GM18502 (cell line): ENCODE measurements around the gene TBX10.
"Not testable (repeated sequence)": the region's sequence is repeated elsewhere in the genome, so short reads cannot be mapped to it uniquely, and the experiment has no call there.

Source experiments
- ATAC-seq: cut with Tn5 transposase; IDR thresholded peaks from one replicate; pipeline ENCODE4 v1.9.1; 2021; ENCODE audit warnings: mild to moderate bottlenecking; ENCODE audit not compliant: unreplicated experiment, poor library complexity

The TBX10 gene

GRCh38 chr11:67646535-67647336 lies 7.2 kb upstream of the TBX10 start:
- ATAC-seq = no peak

DNA sequence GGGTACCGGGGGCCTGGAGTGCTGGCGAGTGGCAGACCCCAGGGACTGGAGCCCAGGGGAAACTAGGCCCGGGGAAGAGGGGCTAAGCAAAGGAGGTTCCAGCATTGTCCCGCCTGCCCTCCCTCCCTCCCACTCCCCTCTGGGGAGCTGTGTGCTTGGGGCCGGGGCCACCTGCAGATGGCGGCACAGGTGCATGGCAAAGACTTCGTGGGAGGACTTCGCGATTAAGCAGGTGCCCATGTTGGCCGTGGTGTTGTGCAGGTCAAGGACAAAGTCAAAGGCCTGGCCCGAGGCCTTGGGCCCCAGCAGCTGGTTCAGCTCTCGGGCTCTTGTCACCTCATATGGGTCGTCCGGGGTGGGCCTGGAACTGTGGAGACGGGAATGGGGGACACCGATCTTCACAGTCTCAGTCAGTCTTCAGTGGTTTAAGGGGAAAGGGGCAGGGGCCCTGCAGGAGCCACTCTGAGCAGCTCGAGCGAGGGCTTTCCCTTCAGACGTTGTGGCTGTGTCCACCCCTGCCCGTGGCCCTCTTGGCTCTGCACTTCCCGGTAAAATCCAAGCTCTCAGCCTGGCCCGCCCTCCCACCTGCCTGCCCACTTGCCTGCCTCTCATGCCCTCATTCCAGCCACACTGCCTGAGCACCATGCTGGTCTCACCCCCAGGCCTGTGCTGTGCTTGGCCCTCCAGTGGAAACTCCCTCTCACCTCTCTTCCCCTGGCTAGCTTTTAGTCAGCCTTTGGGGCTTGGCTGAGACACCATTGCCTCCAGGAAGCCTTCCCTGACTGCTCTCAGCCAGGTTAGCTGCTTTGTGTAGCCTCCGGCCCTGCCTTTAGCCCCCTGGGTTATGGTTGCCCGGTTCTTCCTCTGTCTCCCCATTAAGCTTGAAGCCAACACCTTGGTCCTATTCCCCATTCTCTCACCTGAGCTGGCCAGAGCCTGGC lies 6.2 kb upstream of the TBX10 start:
- no peak for ATAC-seq

DNA sequence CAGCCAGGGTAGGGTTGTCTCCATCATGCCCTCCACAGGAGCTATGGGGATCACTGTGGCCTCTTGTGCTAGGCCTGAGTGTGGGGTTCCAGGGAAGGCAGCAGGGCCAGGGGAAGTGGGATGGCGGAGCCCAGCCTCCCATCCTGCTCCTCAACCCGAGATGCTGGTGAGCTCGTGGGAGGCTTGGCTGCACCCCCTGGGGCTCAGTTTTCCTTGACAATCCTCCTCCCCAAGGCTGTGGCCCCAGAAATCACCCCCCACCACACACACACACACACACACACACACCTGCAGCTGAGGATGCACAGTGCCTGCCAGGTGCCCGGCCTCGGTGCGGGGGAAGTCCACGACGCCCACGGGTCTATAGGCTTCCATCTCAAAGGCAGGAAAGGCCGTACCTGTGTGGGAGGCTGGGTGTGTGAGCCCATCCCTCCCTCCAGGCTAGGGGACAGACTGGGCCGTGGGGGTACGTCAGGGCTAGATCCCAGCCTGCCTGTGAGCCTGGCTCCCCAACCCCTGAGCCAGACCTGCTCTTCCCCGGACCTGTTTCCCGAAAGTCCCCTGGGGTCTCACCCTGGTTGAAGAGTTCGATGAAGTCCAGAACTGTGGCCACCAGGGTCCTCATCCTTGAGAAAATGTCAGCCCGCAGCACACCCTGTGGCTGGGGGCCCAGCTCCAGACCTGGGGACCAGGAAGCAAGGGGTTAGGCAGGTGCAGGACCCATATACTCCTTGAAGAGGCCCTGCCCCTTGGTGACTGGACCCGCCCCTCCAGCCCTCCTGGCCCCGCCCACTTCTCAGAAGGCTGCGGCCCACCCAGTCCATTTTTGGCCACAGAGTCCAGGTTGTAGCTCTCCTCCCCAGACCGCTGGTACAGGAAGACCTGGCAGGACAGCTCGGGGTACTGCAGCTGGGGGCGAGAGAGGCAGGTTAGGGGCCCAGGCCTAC lies 5.2 kb upstream of the TBX10 start:
- ATAC-seq = no peak

GRCh38 chr11:67644042-67644441 lies 4.5 kb upstream of the TBX10 start:
- ATAC-seq = no peak

- no peak for ATAC-seq
Observed at GRCh38 chr11:67642173-67643120, 2.9 kb upstream of the TBX10 start.

DNA sequence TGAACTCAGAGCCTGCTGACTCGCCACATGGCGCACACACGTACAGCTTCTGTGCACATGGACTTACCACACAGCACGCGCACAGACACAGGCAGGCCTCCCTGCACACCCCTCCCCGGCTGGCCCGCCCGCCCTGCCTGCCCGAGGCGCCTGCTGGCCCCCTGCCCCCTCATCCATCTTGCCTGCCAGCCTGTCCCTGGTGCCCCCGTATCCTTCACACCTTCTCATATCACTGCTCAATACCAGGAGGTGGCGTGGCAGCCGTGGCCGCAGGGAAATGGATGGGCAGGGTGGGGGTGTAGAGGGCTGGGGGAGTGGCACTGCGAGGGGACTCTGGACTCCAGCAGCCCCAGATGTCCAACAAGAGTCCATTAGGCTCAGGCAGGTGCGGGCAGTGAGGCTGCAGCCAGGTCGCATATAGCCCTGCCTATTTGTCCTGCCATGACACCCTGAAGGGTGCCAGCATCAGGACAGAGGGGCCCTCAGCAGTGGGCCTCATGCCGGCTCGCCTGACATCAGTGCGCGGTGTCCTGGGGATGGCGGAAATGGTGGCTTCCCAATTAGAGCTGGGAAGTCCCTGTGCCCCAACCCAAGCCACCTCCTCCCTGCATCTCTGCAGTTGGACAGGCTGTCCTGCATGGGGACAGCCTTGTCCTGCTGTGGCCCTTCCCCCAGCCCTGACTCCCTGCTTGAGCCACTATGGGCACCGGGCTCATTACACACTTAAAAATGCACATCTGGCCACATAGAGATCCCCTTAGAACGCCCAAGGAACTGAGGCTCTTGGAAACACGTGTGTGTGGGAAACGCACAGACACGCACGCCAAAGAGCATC lies 2.0 kb upstream of the TBX10 start:
- ATAC-seq = no peak

DNA sequence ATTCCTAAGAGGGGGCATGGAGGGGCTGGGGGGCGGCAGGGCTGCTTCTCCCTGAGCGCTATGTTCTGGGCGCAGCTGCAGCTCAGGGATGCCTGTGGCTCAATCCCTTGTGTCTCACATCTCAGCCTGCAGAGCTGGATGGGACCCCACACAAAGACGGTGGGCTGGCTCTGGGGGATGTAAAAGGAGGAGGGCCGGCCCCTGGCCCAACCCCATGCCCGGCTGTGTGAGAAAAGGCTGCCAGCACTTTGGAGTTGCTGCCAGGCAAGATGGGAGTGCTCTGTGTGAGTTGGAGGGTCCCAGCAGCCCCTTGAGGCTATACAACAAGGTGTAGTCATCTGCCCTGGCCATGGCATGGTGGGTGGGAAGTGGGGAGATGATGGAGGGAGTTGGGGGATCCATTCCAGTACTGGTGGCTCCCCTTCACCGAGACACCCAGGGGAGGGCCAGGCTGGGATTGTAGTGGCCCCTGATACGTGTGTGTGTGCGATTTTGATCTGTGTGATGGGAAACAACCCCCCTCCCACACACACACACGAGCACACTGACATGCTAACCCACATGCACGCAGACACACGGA lies 1.3 kb upstream of the TBX10 start:
- no peak for ATAC-seq

- no peak for ATAC-seq
Observed at GRCh38 chr11:67640021-67640757, 626 bp upstream of the TBX10 start.

DNA sequence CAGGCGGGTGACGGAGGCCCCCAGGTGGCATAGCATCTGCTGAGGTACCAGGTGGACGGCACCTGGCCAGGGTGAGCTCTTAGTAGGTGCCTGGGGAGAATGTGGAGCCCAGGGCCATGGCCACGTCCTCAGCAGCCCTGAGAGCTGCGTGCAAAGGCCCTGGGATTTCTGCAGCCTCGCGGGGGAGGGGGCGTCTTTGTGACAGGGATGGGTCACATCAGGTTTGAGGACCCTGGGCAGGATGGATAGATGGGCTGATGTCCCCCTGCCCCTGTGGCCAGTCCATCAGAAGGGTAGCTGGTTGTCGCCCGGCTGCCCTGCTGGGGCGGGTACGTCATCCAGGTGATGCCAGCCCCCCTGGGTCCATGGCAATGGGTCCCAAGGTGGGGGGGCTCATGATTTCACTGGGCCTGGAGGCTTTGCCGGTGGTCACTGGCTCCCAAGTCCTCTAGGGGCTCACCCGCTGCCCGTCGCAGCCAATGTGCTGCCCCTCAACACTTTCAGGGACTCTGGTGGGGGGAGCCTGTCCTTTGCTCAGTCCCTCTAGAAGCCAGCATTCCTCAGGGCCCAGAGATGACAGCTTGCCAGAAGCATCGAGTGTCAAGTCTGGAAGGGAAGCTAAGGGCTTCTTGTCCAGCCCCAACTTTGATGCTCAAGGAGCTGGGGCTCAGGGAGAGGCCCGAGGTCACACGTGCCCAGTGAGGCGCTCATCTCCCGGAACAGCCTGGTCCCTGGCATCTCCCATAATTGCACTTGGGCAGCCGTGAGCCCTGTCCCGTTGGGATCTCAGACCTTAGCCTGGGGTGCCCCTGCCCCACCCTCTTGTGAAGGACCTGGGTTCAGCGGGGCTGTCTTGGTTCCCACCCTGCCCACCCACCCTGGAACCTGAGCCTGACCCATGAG lies 777 bp downstream of the TBX10 start:
- no peak for ATAC-seq

GRCh38 chr11:67637441-67637840 lies 2.1 kb downstream of the TBX10 start:
- not testable (repeated sequence) for ATAC-seq

GRCh38 chr11:67636962-67637361 lies 2.6 kb downstream of the TBX10 start:
- no peak for ATAC-seq

GRCh38 chr11:67635231-67635521 lies 4.4 kb downstream of the TBX10 start:
- no peak for ATAC-seq

- no peak for ATAC-seq
Observed at GRCh38 chr11:67634366-67635230, 5.0 kb downstream of the TBX10 start.

- no peak for ATAC-seq
Observed at GRCh38 chr11:67633758-67634365, 5.7 kb downstream of the TBX10 start.
